HUES64 (cell line): ENCODE measurements around the gene TXK.

Source experiments
- H3K27ac ChIP-seq: 2 replicates; pipeline ENCODE4 v1.7.0; 2013; ENCODE audit warnings: low read depth, low read length, inconsistent platforms
- H3K27me3 ChIP-seq: 2 replicates; pipeline ENCODE4 v1.6.1; 2013; ENCODE audit warnings: mild to moderate bottlenecking, low read length; ENCODE audit not compliant: insufficient read depth
- H3K36me3 ChIP-seq: 2 replicates; pipeline ENCODE4 v1.6.1; 2013; ENCODE audit warnings: mild to moderate bottlenecking, low read length; ENCODE audit not compliant: insufficient read depth
- H3K4me1 ChIP-seq: 2 replicates; pipeline ENCODE4 v1.6.1; 2013; ENCODE audit warnings: mild to moderate bottlenecking, low read length, moderate library complexity; ENCODE audit not compliant: insufficient read depth
- H3K4me3 ChIP-seq: 2 replicates; pipeline ENCODE4 v1.5.1; 2013; ENCODE audit warnings: mild to moderate bottlenecking, low read length, moderate library complexity
- H3K9ac ChIP-seq: 2 replicates; pipeline ENCODE4 v1.6.1; 2013; ENCODE audit warnings: mild to moderate bottlenecking, low read depth, low read length
- H3K9me3 ChIP-seq: 2 replicates; pipeline ENCODE4 v1.6.1; 2013; ENCODE audit warnings: low read depth, low read length; ENCODE audit not compliant: insufficient read depth
- WGBS: fragments of 150-250, 120-280 bp; methylation state at CpG from one replicate; pipeline ENCODE4 v1.1.7; 2013; ENCODE audit warnings: missing lambda C conversion rate; 5-methylcytosine and 5-hydroxymethylcytosine counted together

TXK gene

GRCh38 chr4:48078425-48078824, 55.6 kb downstream of the TXK start:
- no peak overlapping the region for H3K27ac ChIP-seq
- H3K9me3 ChIP-seq, result no peaks in the 10 kb centered on the region
- no peak overlapping the region for H3K9ac ChIP-seq
- no peaks in the 10 kb centered on the region for H3K36me3 ChIP-seq
- H3K4me3 ChIP-seq, result no peak overlapping the region
- WGBS, result 42% methylated on average over 2 of the region's 2 CpGs
- H3K27me3 ChIP-seq, result no peaks in the 10 kb centered on the region
- H3K4me1 ChIP-seq, result 0 out of 2 replicates have a peak, but pooled peaks cover 4% of the 10 kb centered on the region

- H3K9ac ChIP-seq, result no peak overlapping the region
- no peaks in the 10 kb centered on the region for H3K27me3 ChIP-seq
- H3K9me3 ChIP-seq, result no peaks in the 10 kb centered on the region
- 100% methylated on average over 1 of the region's 1 CpG for WGBS
- H3K36me3 ChIP-seq, result no peaks in the 10 kb centered on the region
- no peak overlapping the region for H3K27ac ChIP-seq
- H3K4me1 ChIP-seq, result no peaks in the 10 kb centered on the region
- H3K4me3 ChIP-seq, result no peak overlapping the region
Observed at GRCh38 chr4:48074657-48075056, 59.4 kb downstream of the TXK start.

GRCh38 chr4:48073567-48074103, 60.4 kb downstream of the TXK start:
- no peaks in the 10 kb centered on the region for H3K4me1 ChIP-seq
- no peaks in the 10 kb centered on the region for H3K9me3 ChIP-seq
- WGBS, result 88% methylated on average over 3 of the region's 3 CpGs

GRCh38 chr4:48071191-48071590, 62.9 kb downstream of the TXK start:
- Histone ChIP-seq H3K27ac (no peak overlapping the region), H3K4me3 (no peak overlapping the region), H3K36me3 (no peaks in the 10 kb centered on the region), H3K4me1 (no peaks in the 10 kb centered on the region), H3K27me3 (no peaks in the 10 kb centered on the region), H3K9ac (no peak overlapping the region), H3K9me3 (no peaks in the 10 kb centered on the region)
- WGBS, result 97% methylated on average over 3 of the region's 3 CpGs

More at GRCh38 chr4:48073567-48074103, 60.4 kb downstream of the TXK start:
- Histone ChIP-seq H3K4me3 (no peak overlapping the region), H3K27me3 (no peaks in the 10 kb centered on the region), H3K9ac (no peak overlapping the region), H3K27ac (no peak overlapping the region), H3K36me3 (no peaks in the 10 kb centered on the region)

- Histone ChIP-seq H3K27ac (no peak overlapping the region), H3K4me3 (no peak overlapping the region), H3K27me3 (no peaks in the 10 kb centered on the region), H3K9me3 (no peaks in the 10 kb centered on the region), H3K4me1 (no peaks in the 10 kb centered on the region), H3K9ac (no peak overlapping the region), H3K36me3 (no peaks in the 10 kb centered on the region)
- WGBS, result 38% methylated on average over 2 of the region's 2 CpGs
Observed at GRCh38 chr4:48069026-48069425, 65.0 kb downstream of the TXK start.

GRCh38 chr4:48068182-48068581, 65.9 kb downstream of the TXK start:
- WGBS, result 96% methylated on average over 2 of the region's 2 CpGs
- H3K9ac ChIP-seq, result no peak overlapping the region

GRCh38 chr4:48067536-48067935, 66.5 kb downstream of the TXK start:
- Histone ChIP-seq H3K27me3 (no peaks in the 10 kb centered on the region), H3K4me3 (no peak overlapping the region), H3K4me1 (no peaks in the 10 kb centered on the region), H3K9me3 (no peaks in the 10 kb centered on the region), H3K27ac (no peak overlapping the region), H3K9ac (no peak overlapping the region), H3K36me3 (no peaks in the 10 kb centered on the region)
- 86% methylated on average over 9 of the region's 9 CpGs for WGBS

More at GRCh38 chr4:48068182-48068581, 65.9 kb downstream of the TXK start:
- H3K4me1 ChIP-seq, result no peaks in the 10 kb centered on the region
- H3K9me3 ChIP-seq, result no peaks in the 10 kb centered on the region
- H3K27me3 ChIP-seq, result no peaks in the 10 kb centered on the region
- no peak overlapping the region for H3K4me3 ChIP-seq
- H3K27ac ChIP-seq, result no peak overlapping the region
- H3K36me3 ChIP-seq, result no peaks in the 10 kb centered on the region

GRCh38 chr4:48065587-48066052, 68.4 kb downstream of the TXK start:
- Histone ChIP-seq H3K27me3 (no peaks in the 10 kb centered on the region), H3K9me3 (no peaks in the 10 kb centered on the region), H3K27ac (no peak overlapping the region), H3K36me3 (no peaks in the 10 kb centered on the region), H3K9ac (no peak overlapping the region), H3K4me3 (no peak overlapping the region), H3K4me1 (no peaks in the 10 kb centered on the region)
- 100% methylated on average over 1 of the region's 1 CpG for WGBS

- H3K4me1 ChIP-seq, result no peaks in the 10 kb centered on the region
- no peaks in the 10 kb centered on the region for H3K27me3 ChIP-seq
- H3K9me3 ChIP-seq, result no peaks in the 10 kb centered on the region
- no peak overlapping the region for H3K4me3 ChIP-seq
- no peaks in the 10 kb centered on the region for H3K36me3 ChIP-seq
- WGBS, result 92% methylated on average over 3 of the region's 3 CpGs
- H3K9ac ChIP-seq, result no peak overlapping the region
- H3K27ac ChIP-seq, result no peak overlapping the region
Observed at GRCh38 chr4:48064349-48064748, 69.7 kb downstream of the TXK start.

GRCh38 chr4:48058617-48059530, 75.2 kb downstream of the TXK start:
- H3K27ac ChIP-seq, result no peak overlapping the region
- no peaks in the 10 kb centered on the region for H3K36me3 ChIP-seq
- H3K9ac ChIP-seq, result no peak overlapping the region
- no peaks in the 10 kb centered on the region for H3K4me1 ChIP-seq
- no peaks in the 10 kb centered on the region; the same call in 1 of the 2 replicates for H3K9me3 ChIP-seq
- 85% methylated on average over 5 of the region's 5 CpGs for WGBS
- H3K4me3 ChIP-seq, result no peak overlapping the region
- no peaks in the 10 kb centered on the region for H3K27me3 ChIP-seq

GRCh38 chr4:48051078-48051477, 83.0 kb downstream of the TXK start:
- Histone ChIP-seq H3K9ac (no peak overlapping the region), H3K27me3 (no peaks in the 10 kb centered on the region), H3K36me3 (no peaks in the 10 kb centered on the region), H3K4me1 (no peaks in the 10 kb centered on the region), H3K4me3 (no peak overlapping the region), H3K27ac (no peak overlapping the region), H3K9me3 (no peaks in the 10 kb centered on the region)
- 100% methylated on average over 1 of the region's 1 CpG for WGBS
